ENCODE measurements around the gene THTPA. TPM values are rescaled to one million over a fixed set of nuclear protein-coding genes. Genes with fewer than 3 reads are reported as not detected.

Gene THTPA
- total RNA-seq, 3 donors from 2014 or later (not counting 1 experiment from before 2014, with no cell fraction given): 16.5 to 19.3 (median 19.1) TPM

GRCh38 chr14:23538050-23538718 lies 17.9 kb upstream of the THTPA start:
- no peaks in the 10 kb centered on the region for H3K4me1 ChIP-seq (ENCODE audit: control insufficient read depth, insufficient read depth, low read length)
- Mint-ChIP-seq H3K4me3 (no peak overlapping the region), H3K9me3 (no peaks in the 10 kb centered on the region), H3K4me1 (no peaks in the 10 kb centered on the region), H3K27me3 (ENCODE audit: low read depth in 2 of 2) (no peaks in the 10 kb centered on the region), H3K27ac (no peak overlapping the region), H3K36me3 (no peaks in the 10 kb centered on the region)
- DNase-seq (no peak), ATAC-seq (no peak)
- no peaks in the 10 kb centered on the region for H3K36me3 ChIP-seq (ENCODE audit: control insufficient read depth, insufficient read depth, low read length)
- TF ChIP-seq, protein P1, sequence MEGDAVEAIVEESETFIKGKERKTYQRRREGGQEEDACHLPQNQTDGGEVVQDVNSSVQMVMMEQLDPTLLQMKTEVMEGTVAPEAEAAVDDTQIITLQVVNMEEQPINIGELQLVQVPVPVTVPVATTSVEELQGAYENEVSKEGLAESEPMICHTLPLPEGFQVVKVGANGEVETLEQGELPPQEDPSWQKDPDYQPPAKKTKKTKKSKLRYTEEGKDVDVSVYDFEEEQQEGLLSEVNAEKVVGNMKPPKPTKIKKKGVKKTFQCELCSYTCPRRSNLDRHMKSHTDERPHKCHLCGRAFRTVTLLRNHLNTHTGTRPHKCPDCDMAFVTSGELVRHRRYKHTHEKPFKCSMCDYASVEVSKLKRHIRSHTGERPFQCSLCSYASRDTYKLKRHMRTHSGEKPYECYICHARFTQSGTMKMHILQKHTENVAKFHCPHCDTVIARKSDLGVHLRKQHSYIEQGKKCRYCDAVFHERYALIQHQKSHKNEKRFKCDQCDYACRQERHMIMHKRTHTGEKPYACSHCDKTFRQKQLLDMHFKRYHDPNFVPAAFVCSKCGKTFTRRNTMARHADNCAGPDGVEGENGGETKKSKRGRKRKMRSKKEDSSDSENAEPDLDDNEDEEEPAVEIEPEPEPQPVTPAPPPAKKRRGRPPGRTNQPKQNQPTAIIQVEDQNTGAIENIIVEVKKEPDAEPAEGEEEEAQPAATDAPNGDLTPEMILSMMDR (IDR thresholded peaks at IDR 0.05): no peak
- no peak overlapping the region for H3K4me3 ChIP-seq (ENCODE audit: low read length)
- H3K9me3 ChIP-seq (ENCODE audit: control insufficient read depth, insufficient read depth, low read length): no peaks in the 10 kb centered on the region
- intact Hi-C loops (cut with micrococcal nuclease): no loop called here
- no peak overlapping the region for H3K27ac ChIP-seq (ENCODE audit: low read length)
- H3K27me3 ChIP-seq (ENCODE audit: control insufficient read depth, insufficient read depth, low read length): no peaks in the 10 kb centered on the region
- whole genome bisulfite sequencing (ENCODE audit: insufficient coverage): 87% methylated on average over 10 of the region's 10 CpGs

- H3K27ac Mint-ChIP-seq: no peak overlapping the region
- intact Hi-C loops (cut with micrococcal nuclease): no loop called here
- H3K27me3 ChIP-seq (ENCODE audit: control insufficient read depth, insufficient read depth, low read length): no peaks in the 10 kb centered on the region
- 86% methylated on average over 6 of the region's 7 CpGs for WGBS (ENCODE audit: insufficient coverage)
- no peaks in the 10 kb centered on the region for H3K36me3 ChIP-seq (ENCODE audit: control insufficient read depth, insufficient read depth, low read length)
- DNase-seq: no peak
- TF ChIP-seq, protein P1 (IDR thresholded peaks at IDR 0.05): no peak
- H3K27me3 Mint-ChIP-seq (ENCODE audit: low read depth in 2 of 2): no peaks in the 10 kb centered on the region
- H3K36me3 Mint-ChIP-seq: no peaks in the 10 kb centered on the region
- no peak overlapping the region for H3K27ac ChIP-seq (ENCODE audit: low read length)
- no peak for ATAC-seq
- H3K4me3 ChIP-seq (ENCODE audit: low read length): no peak overlapping the region
- H3K4me1 ChIP-seq (ENCODE audit: control insufficient read depth, insufficient read depth, low read length): no peaks in the 10 kb centered on the region
- H3K9me3 ChIP-seq (ENCODE audit: control insufficient read depth, insufficient read depth, low read length): no peaks in the 10 kb centered on the region
- no peaks in the 10 kb centered on the region for H3K4me1 Mint-ChIP-seq
- H3K9me3 Mint-ChIP-seq: no peaks in the 10 kb centered on the region
- no peak overlapping the region for H3K4me3 Mint-ChIP-seq
These were observed 17.3 kb upstream of the THTPA start for GRCh38 chr14:23538785-23539184.

DNA sequence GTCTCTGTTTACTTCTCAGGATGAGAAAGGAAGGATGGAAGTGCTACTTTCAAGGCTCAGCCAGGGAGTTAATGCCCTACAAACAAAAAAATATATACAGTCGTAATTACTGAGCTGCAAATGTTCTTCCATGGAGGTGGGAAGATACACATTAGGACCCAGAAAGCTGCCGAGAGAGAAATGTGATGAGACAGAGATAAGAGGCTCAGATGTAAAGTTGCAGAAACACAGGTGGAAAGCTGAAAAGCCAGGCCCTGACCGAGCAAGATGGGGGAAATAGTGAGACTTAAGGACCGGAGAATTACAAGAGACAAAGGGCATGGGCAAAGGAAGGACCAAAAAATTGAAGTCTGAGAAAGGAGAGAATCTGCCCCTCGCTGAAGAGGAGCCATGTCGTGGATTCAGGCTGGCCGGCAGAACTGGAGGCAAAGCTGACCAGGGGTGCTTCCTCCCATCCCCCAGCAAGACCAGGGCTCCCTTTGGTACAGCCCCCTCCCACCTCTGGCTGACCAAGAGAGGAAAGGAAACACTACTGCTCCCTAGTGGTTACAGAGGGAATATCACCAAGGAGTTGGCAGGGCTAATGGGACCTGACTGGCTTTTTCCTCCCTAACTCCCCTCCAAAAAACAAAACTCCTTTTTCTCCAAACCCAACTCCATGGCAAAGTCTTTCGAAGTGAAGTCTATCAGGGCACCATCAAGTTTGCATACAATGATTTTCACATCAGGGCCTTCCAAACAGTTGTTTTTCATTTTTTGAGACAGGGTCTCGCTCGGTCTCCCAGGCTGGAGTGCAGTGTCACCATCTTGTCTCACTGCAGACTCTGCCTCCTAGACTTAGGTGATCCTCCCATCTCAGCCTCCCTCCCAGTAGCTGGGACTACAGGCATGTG lies 16.6 kb upstream of the THTPA start:
- ATAC-seq: peak; percentile 77 to 86 (median 79)
- Histone ChIP-seq H3K4me1 (ENCODE audit: control insufficient read depth, insufficient read depth, low read length) (no peaks in the 10 kb centered on the region), H3K9me3 (ENCODE audit: control insufficient read depth, insufficient read depth, low read length) (no peaks in the 10 kb centered on the region), H3K27me3 (ENCODE audit: control insufficient read depth, insufficient read depth, low read length) (no peaks in the 10 kb centered on the region), H3K27ac (ENCODE audit: low read length) (no peak overlapping the region), H3K4me3 (ENCODE audit: low read length) (no peak overlapping the region), H3K36me3 (ENCODE audit: control insufficient read depth, insufficient read depth, low read length) (no peaks in the 10 kb centered on the region)
- intact Hi-C loops (cut with micrococcal nuclease): no loop called here
- no peaks in the 10 kb centered on the region for H3K4me1 Mint-ChIP-seq
- no peak overlapping the region for H3K4me3 Mint-ChIP-seq
- no peaks in the 10 kb centered on the region for H3K27me3 Mint-ChIP-seq (ENCODE audit: low read depth in 2 of 2)
- H3K36me3 Mint-ChIP-seq: no peaks in the 10 kb centered on the region
- 48% methylated on average over 10 of the region's 10 CpGs for WGBS (ENCODE audit: insufficient coverage)
- peak in 1 of 2 donors; percentile 71 for DNase-seq
- H3K27ac Mint-ChIP-seq: no peak overlapping the region
- H3K9me3 Mint-ChIP-seq: no peaks in the 10 kb centered on the region
- TF ChIP-seq, protein P1 (IDR thresholded peaks at IDR 0.05): peak; percentile 75

Measured in natural killer cell (primary cell).